HepG2 (cell line): ENCODE data around the gene STARD13. TPM values are rescaled to one million over a fixed set of nuclear protein-coding genes. Genes with fewer than 3 reads are reported as not detected.
A peak's percentile ranks its signal among the peaks of the same experiment; 100 is the strongest.

ENCODE experiments used
- ATAC-seq: fragments of 200-7000 bp; cut with Tn5 transposase; 3 replicates; pipeline ENCODE4 v1.9.1; 2020; ENCODE audit warnings: mild to moderate bottlenecking, moderate library complexity
- BruUV-seq: library from RNA; stranded (reverse); fragments of 400-500 nt; replicated peaks from 2 replicates; lab custom pipeline; 2021; lab: Mats Ljungman, UMichigan
- CTCF ChIA-PET: fragments of 300-600 bp; formaldehyde crosslinking; extraction: SDS; loops from one replicate; lab custom pipeline; 2021; ENCODE audit warnings: low total read pairs, inconsistent platforms, low intra/inter-chr PET ratio; lab: Yijun Ruan, JAX
- POLR2A ChIA-PET: fragments of 350-600 bp; sonication (Branson Sonifier 250); formaldehyde crosslinking; loops from one replicate; lab custom pipeline; 2020; ENCODE audit warnings: antibody characterized with exemption, inconsistent platforms; lab: Yijun Ruan, JAX
- DNase-seq: peaks from one replicate; pipeline ENCODE4 v3.0.0-alpha.2; 2015; ENCODE audit warnings: low spot score
- FAIRE-seq: peaks from 3 replicates; lab custom pipeline; 2011; peaks lifted over from hg19 to GRCh38; lab: Jason Lieb, UNC
- H2AFZ ChIP-seq: one replicate; pipeline ENCODE4 v1.6.1; 2011; ENCODE audit warnings: low read length, inconsistent platforms
- H3K27ac ChIP-seq: fragments of 300-600 bp; 3 replicates; pipeline ENCODE4 v1.8.0; 2011; ENCODE audit warnings: mixed run types, mild to moderate bottlenecking, mixed read lengths, low read length, inconsistent platforms; ENCODE audit not compliant: insufficient read depth; ENCODE audit errors: extremely low read length
- H3K27me3 ChIP-seq, 2 experiments: fragments of 200-600 bp in 1 of 2; 2 replicates in 1 of 2; 3 replicates in 1 of 2; pipeline versions ENCODE4 v1.6.0 to v1.8.0; 2011; ENCODE audit warnings: low read length in 2 of 2, mild to moderate bottlenecking in 2 of 2, moderate library complexity in 2 of 2, inconsistent platforms in 1 of 2; ENCODE audit not compliant: insufficient read depth in 2 of 2, control insufficient read depth in 1 of 2
- H3K36me3 ChIP-seq, 2 experiments: fragments of 200-600 bp in 1 of 2; replicated peaks in 1 of 2; 2 replicates in 1 of 2; 3 replicates in 1 of 2; pipeline versions ENCODE4 v1.5.1 to v1.8.0; 2011; ENCODE audit warnings: low read length in 2 of 2, inconsistent platforms in 1 of 2; ENCODE audit not compliant: insufficient read depth in 2 of 2, control insufficient read depth in 1 of 2
- H3K4me1 ChIP-seq: 2 replicates; pipeline ENCODE4 v1.5.1; 2012; ENCODE audit warnings: low read length, inconsistent platforms; ENCODE audit not compliant: insufficient read depth
- H3K4me2 ChIP-seq: 2 replicates; pipeline ENCODE4 v1.6.0; 2011; ENCODE audit warnings: low read depth, low read length, inconsistent platforms
- H3K4me3 ChIP-seq, 3 experiments: fragments of 200-600 bp in 1 of 3; sonication (generic), shearing (Covaris generic) in 1 of 3; replicated peaks in 1 of 3; 2 replicates each; pipeline ENCODE4 v1.5.1; 2011 to 2016; ENCODE audit warnings: low read length in 3 of 3, inconsistent platforms in 2 of 3, low read depth in 2 of 3, mild to moderate bottlenecking in 2 of 3, control low read depth in 1 of 3, mixed read lengths in 1 of 3; ENCODE audit not compliant: insufficient read depth in 1 of 3
- H3K79me2 ChIP-seq: one replicate; pipeline ENCODE4 v1.6.1; 2011; ENCODE audit warnings: low read length, inconsistent platforms; ENCODE audit not compliant: insufficient read depth
- H3K9ac ChIP-seq: 2 replicates; pipeline ENCODE4 v1.6.0; 2011; ENCODE audit warnings: mild to moderate bottlenecking, low read depth, low read length, inconsistent platforms; ENCODE audit not compliant: insufficient read depth
- H3K9me3 ChIP-seq: 2 replicates; pipeline ENCODE4 v1.5.1; 2012; ENCODE audit warnings: mild to moderate bottlenecking, low read length
- H4K20me1 ChIP-seq: 2 replicates; pipeline ENCODE4 v1.6.0; 2011; ENCODE audit warnings: inconsistent platforms, mild to moderate bottlenecking, low read length, moderate library complexity; ENCODE audit not compliant: insufficient read depth
- ELF3 ChIP-seq: IDR thresholded peaks from 2 replicates; pipeline ENCODE4 v1.6.1; 2016; ENCODE audit warnings: missing genetic modification reagents, missing compliant biosample characterization
- ERF ChIP-seq: IDR thresholded peaks from 2 replicates; pipeline ENCODE4 v1.6.1; 2018; ENCODE audit warnings: missing biosample characterization, missing genetic modification reagents
- ETV5 ChIP-seq: IDR thresholded peaks from 2 replicates; pipeline ENCODE4 v1.6.1; 2018; ENCODE audit warnings: missing biosample characterization, missing genetic modification reagents, inconsistent platforms, borderline replicate concordance
- FOXA3 ChIP-seq: IDR thresholded peaks from 2 replicates; pipeline ENCODE4 v1.6.1; 2016; ENCODE audit warnings: missing genetic modification reagents, missing compliant biosample characterization
- HNF4G ChIP-seq, 2 experiments: sonication (generic) in 1 of 2; formaldehyde crosslinking in 1 of 2; IDR thresholded peaks; 2 replicates each; pipeline versions ENCODE4 v1.4.0 to v1.6.1; 2011 to 2020; ENCODE audit warnings: borderline replicate concordance in 2 of 2, low read depth in 2 of 2, mild to moderate bottlenecking in 2 of 2, low read length in 1 of 2, missing genetic modification reagents in 1 of 2, moderate library complexity in 1 of 2
- ISL2 ChIP-seq: sonication (generic); formaldehyde crosslinking; IDR thresholded peaks from 2 replicates; pipeline ENCODE4 v1.5.0; 2020; ENCODE audit warnings: missing genetic modification reagents
- MIXL1 ChIP-seq: IDR thresholded peaks from 2 replicates; pipeline ENCODE4 v1.6.1; 2016
- NCOR1 ChIP-seq: fragments of 200-600 bp; sonication (generic); IDR thresholded peaks from 2 replicates; pipeline ENCODE4 v1.7.0; 2017; ENCODE audit warnings: antibody characterized with exemption, low read length, borderline replicate concordance
- TEAD3 ChIP-seq: optimal IDR thresholded peaks from 2 replicates; pipeline ENCODE3; 2016; ENCODE audit warnings: borderline replicate concordance
- ZGPAT ChIP-seq: IDR thresholded peaks from 2 replicates; pipeline ENCODE4 v1.6.1; 2016; ENCODE audit warnings: mild to moderate bottlenecking
- ZNF281 ChIP-seq: sonication (generic); formaldehyde crosslinking; IDR thresholded peaks from 2 replicates; pipeline ENCODE4 v1.4.0; 2020; ENCODE audit warnings: missing genetic modification reagents, borderline replicate concordance
- ZNF33B ChIP-seq: sonication (generic); formaldehyde crosslinking; IDR thresholded peaks from 2 replicates; pipeline ENCODE4 v1.5.1; 2020; ENCODE audit warnings: mild to moderate bottlenecking, missing genetic modification reagents
- ZNF543 ChIP-seq: sonication (generic); formaldehyde crosslinking; IDR thresholded peaks from 2 replicates; pipeline ENCODE4 v1.4.0; 2020; ENCODE audit warnings: mild to moderate bottlenecking, missing genetic modification reagents
- ZNF674 ChIP-seq: sonication (generic); formaldehyde crosslinking; IDR thresholded peaks from 2 replicates; pipeline ENCODE4 v1.5.0; 2020; ENCODE audit warnings: low read depth, mild to moderate bottlenecking, missing genetic modification reagents
- ZNF800 ChIP-seq: sonication (generic); formaldehyde crosslinking; IDR thresholded peaks from 2 replicates; pipeline ENCODE4 v1.4.0; 2020; ENCODE audit warnings: missing genetic modification reagents
- WGBS: methylation state at CpG from one replicate; pipeline ENCODE4 v1.1.6; 2017; ENCODE audit warnings: low lambda C conversion rate; 5-methylcytosine and 5-hydroxymethylcytosine counted together
- in situ Hi-C: cut with HindIII; loops from 2 replicates; pipeline ENCODE4 v1.10.0; 2017; ENCODE audit warnings: low pct_unique_long_range_greater_than_20kb; ENCODE audit not compliant: extremely low pct_ligation_motif_present
- intact Hi-C: fragments of 100-400 bp; cut with micrococcal nuclease; formaldehyde crosslinking; loops from one replicate; pipeline ENCODE4 v1.10.0; 2022; ENCODE audit not compliant: unreplicated experiment
- polyA plus RNA-seq, 8 experiments: library from polyadenylated mRNA; depleted of rRNA in 3 of 8; stranded (reverse) in 7 of 8; unstranded in 1 of 8; fragments of >200 nt; fragmentation: Illumina TruSeq in 4 of 8; extraction: Trizol in 4 of 8; gene quantifications; 2 replicates each; pipeline versions ENCODE4 v1.2.1 to v1.2.3, GENCODE V29; 2011 to 2016; ENCODE audit warnings: low read depth in 4 of 8, missing spikeins in 1 of 8, mixed read lengths in 1 of 8; ENCODE audit not compliant: insufficient read depth in 1 of 8
- total RNA-seq, 5 experiments: library from RNA; depleted of rRNA; stranded (reverse); fragments of >200 nt; fragmentation: Illumina TruSeq; extraction: Trizol; gene quantifications; 2 replicates each; pipeline ENCODE4 v1.2.3, GENCODE V29; 2016; ENCODE audit warnings: low read depth in 1 of 5
- TF ChIP-seq, protein P1 (sequence below): sonication (generic); formaldehyde crosslinking; IDR thresholded peaks from 2 replicates; pipeline ENCODE4 v1.5.1; 2020; ENCODE audit warnings: mild to moderate bottlenecking, missing genetic modification reagents, borderline replicate concordance

STARD13 gene
- total and polyA plus RNA-seq, 2 of the 13 experiments (the other 11 are each of a cell fraction or from before 2014, with no cell fraction given), result 12.8 to 14.3 TPM

DNA sequence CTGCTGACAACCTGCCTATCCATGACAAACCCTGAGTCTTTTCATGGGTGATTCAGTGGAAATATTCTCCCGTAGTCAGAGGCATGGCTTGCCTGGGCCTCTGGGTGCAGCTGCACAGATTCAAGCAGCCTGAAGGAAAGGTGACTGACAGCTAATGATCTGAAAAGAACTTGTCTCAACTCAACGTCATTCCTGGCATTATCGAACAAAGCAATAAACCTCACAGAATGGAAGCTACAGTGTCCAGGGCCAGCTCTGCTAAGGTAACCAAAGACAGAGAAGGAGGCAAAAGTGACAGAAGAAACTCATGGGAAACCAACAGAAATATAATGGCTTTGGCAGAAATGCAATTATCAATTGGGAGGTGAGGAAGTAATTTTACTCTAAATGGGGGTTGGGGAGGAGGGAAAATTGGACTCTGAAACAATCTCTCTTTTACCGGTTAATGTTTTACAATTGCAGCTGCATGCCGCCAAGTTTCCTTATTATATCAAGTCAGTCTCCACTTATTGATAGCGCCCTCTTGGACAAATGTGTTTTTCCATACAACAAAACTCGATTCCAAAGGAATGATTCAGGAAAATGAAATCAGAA, 12.9 kb downstream of the STARD13 start:
- DNase-seq, result peak; percentile 52
- intact Hi-C loops (no loop called here), in situ Hi-C loops (no loop called here)
- CTCF ChIA-PET, result no interaction called here
- FAIRE-seq, result no peak
- no peak overlapping the region for H2AFZ ChIP-seq
- WGBS, result 1% methylated on average over 7 of the region's 7 CpGs
- TSS peak; percentile 62 for BruUV-seq
- peak overlapping the region; percentile 57 for H3K9ac ChIP-seq
- peak overlapping the region; percentile 29 to 41 (median 37); a peak in 3 of 6 replicates for H3K4me3 ChIP-seq
- peak overlapping the region; percentile 84 for H3K27ac ChIP-seq
- peaks cover 79% of the 10 kb centered on the region for H3K4me1 ChIP-seq
- peaks cover 61% of the 10 kb centered on the region for H3K79me2 ChIP-seq
- peak; percentile 82 for ATAC-seq
- H3K9me3 ChIP-seq, result no peaks in the 10 kb centered on the region
- no peaks in the 10 kb centered on the region for H4K20me1 ChIP-seq
- POLR2A ChIA-PET, result interaction anchor here (0.9 to 2.8 kb wide), 5 partner anchors 11 to 43 kb away, joined by 3 to 14 read pairs (median 7); partner anchors contain the start of gene STARD13
- peak overlapping the region; percentile 82 for H3K4me2 ChIP-seq
- H3K36me3 ChIP-seq, result peaks cover 0 to 16% of the 10 kb centered on the region in 2 experiments; a peak in 2 of 5 replicates
- H3K27me3 ChIP-seq, result no peaks in the 10 kb centered on the region
- TF ChIP-seq ZNF543 (CRISPR knock-in tag), result no peak
- peak; percentile 27 for TF ChIP-seq TEAD3 (CRISPR knock-in tag)
- TF ChIP-seq MIXL1, result 0 out of 2 replicates have a peak, but pooled peaks have one; percentile 20
- peak; percentile 54; the same call in 1 of the 2 replicates for TF ChIP-seq NCOR1
- peak; percentile 45; the same call in 1 of the 2 replicates for TF ChIP-seq ERF (CRISPR knock-in tag)
- TF ChIP-seq ZNF800 (CRISPR knock-in tag), result no peak
- 0 out of 2 replicates have a peak, but pooled peaks have one; percentile 16 for TF ChIP-seq ELF3 (CRISPR knock-in tag)
- TF ChIP-seq HNF4G (IDR thresholded peaks at IDR 0.05; ENCODE audit: borderline replicate concordance, low read depth, low read length), result peak; percentile 43; the same call in 1 of the 2 replicates
- TF ChIP-seq HNF4G (CRISPR knock-in tag; IDR thresholded peaks at IDR 0.05; ENCODE audit: borderline replicate concordance, low read depth), result no peak
- TF ChIP-seq ZGPAT, result 0 out of 2 replicates have a peak, but pooled peaks have one; percentile 18
- peak; percentile 12; the same call in 1 of the 2 replicates for TF ChIP-seq FOXA3 (CRISPR knock-in tag)
- no peak for TF ChIP-seq ZNF674
- TF ChIP-seq ISL2 (CRISPR knock-in tag), result 0 out of 2 replicates have a peak, but pooled peaks have one; percentile 33
- TF ChIP-seq, protein P1, sequence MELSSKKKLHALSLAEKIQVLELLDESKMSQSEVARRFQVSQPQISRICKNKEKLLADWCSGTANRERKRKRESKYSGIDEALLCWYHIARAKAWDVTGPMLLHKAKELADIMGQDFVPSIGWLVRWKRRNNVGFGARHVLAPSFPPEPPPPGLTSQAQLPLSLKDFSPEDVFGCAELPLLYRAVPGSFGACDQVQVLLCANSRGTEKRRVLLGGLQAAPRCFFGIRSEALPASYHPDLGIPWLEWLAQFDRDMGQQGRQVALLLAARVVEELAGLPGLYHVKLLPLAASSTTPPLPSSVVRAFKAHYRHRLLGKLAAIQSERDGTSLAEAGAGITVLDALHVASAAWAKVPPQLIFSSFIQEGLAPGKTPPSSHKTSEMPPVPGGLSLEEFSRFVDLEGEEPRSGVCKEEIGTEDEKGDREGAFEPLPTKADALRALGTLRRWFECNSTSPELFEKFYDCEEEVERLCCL (CRISPR knock-in tag), result no peak
- no peak for TF ChIP-seq ETV5
- TF ChIP-seq ZNF33B (CRISPR knock-in tag), result 0 out of 2 replicates have a peak, but pooled peaks have one; percentile 26
- peak; percentile 67 for TF ChIP-seq ZNF281 (CRISPR knock-in tag)
